GM23338 (cell line): ENCODE measurements around the gene ST8SIA3. TPM values are rescaled to one million over a fixed set of nuclear protein-coding genes. Genes with fewer than 3 reads are reported as not detected.

ENCODE experiments used
- ATAC-seq: fragments of 200-7000 bp; cut with Tn5 transposase; 3 replicates; pipeline ENCODE4 v1.9.1; 2020
- DNase-seq: peaks from one replicate; pipeline ENCODE4 v3.0.0-alpha.2; 2015; ENCODE audit warnings: low spot score
- H2AFZ ChIP-seq: fragments of 200-600 bp; sonication (generic); 2 replicates; pipeline ENCODE4 v1.8.0; 2016; ENCODE audit warnings: antibody characterized with exemption, mild to moderate bottlenecking, moderate library complexity
- H3F3A ChIP-seq: fragments of 200-600 bp; sonication (generic); replicated peaks from 2 replicates; pipeline ENCODE4 v1.8.0; 2017; ENCODE audit warnings: antibody characterized with exemption, mixed run types, low read depth
- H3K27ac ChIP-seq: fragments of 200-600 bp; sonication (generic); 2 replicates; pipeline ENCODE4 v1.6.1; 2016; ENCODE audit warnings: low read depth
- H3K27me3 ChIP-seq: fragments of 200-600 bp; sonication (generic); 2 replicates; pipeline ENCODE4 v1.8.0; 2016; ENCODE audit warnings: mild to moderate bottlenecking, mixed run types, moderate library complexity; ENCODE audit not compliant: insufficient read depth
- H3K36me3 ChIP-seq: fragments of 200-600 bp; sonication (generic); 2 replicates; pipeline ENCODE4 v1.8.0; 2016; ENCODE audit warnings: mild to moderate bottlenecking; ENCODE audit not compliant: insufficient read depth
- H3K4me1 ChIP-seq: fragments of 200-600 bp; sonication (generic); 2 replicates; pipeline ENCODE4 v1.8.0; 2016; ENCODE audit warnings: mild to moderate bottlenecking, moderate library complexity; ENCODE audit not compliant: insufficient read depth
- H3K4me2 ChIP-seq: fragments of 200-600 bp; sonication (generic); 2 replicates; pipeline ENCODE4 v1.7.1; 2017; ENCODE audit warnings: mixed run types
- H3K4me3 ChIP-seq: fragments of 200-600 bp; sonication (generic); 2 replicates; pipeline ENCODE4 v1.6.1; 2016; ENCODE audit warnings: mixed run types
- H3K79me2 ChIP-seq: fragments of 200-600 bp; sonication (generic); replicated peaks from 2 replicates; pipeline ENCODE4 v1.8.0; 2017; ENCODE audit warnings: mild to moderate bottlenecking; ENCODE audit not compliant: insufficient read depth
- H3K9me2 ChIP-seq: fragments of 200-600 bp; sonication (generic); 2 replicates; pipeline ENCODE4 v1.8.0; 2017; ENCODE audit not compliant: insufficient read depth
- H4K20me1 ChIP-seq: fragments of 200-600 bp; sonication (generic); replicated peaks from 2 replicates; pipeline ENCODE4 v1.8.0; 2017; ENCODE audit warnings: mild to moderate bottlenecking; ENCODE audit not compliant: insufficient read depth
- H3K27ac Mint-ChIP-seq: 2 replicates; pipeline ENCODE4 v1.8.0; 2020; ENCODE audit warnings: inconsistent platforms, mild to moderate bottlenecking, moderate library complexity, mixed read lengths
- H3K27me3 Mint-ChIP-seq: 3 replicates; pipeline ENCODE4 v1.8.0; 2022; ENCODE audit warnings: low read depth, mild to moderate bottlenecking, moderate library complexity, mixed read lengths, inconsistent platforms; ENCODE audit not compliant: insufficient read depth, poor library complexity
- H3K36me3 Mint-ChIP-seq: 3 replicates; pipeline ENCODE4 v1.8.0; 2021; ENCODE audit warnings: low read depth, mild to moderate bottlenecking, inconsistent platforms, moderate library complexity, mixed read lengths
- H3K4me1 Mint-ChIP-seq: 3 replicates; pipeline ENCODE4 v1.8.0; 2020; ENCODE audit warnings: mild to moderate bottlenecking, inconsistent platforms, mixed read lengths
- H3K4me3 Mint-ChIP-seq: 3 replicates; pipeline ENCODE4 v1.8.0; 2021; ENCODE audit warnings: moderate library complexity, mild to moderate bottlenecking, inconsistent platforms, mixed read lengths
- H3K9me3 Mint-ChIP-seq: 3 replicates; pipeline ENCODE4 v1.8.0; 2020; ENCODE audit warnings: moderate library complexity, mild to moderate bottlenecking, inconsistent platforms, mixed read lengths
- CREB1 ChIP-seq: fragments of 250-450 bp; sonication (Bioruptor Pico); IDR thresholded peaks from 2 replicates; pipeline ENCODE4 v1.5.0; 2020; ENCODE audit warnings: low read depth, mild to moderate bottlenecking, moderate library complexity
- CTCF ChIP-seq, 2 experiments: fragments of 200-600 bp in 1 of 2; sonication (generic) in 1 of 2; conservative IDR thresholded peaks; 2 replicates each; pipeline versions ENCODE4 v1.5.1 to v1.6.1; 2016 to 2017; ENCODE audit warnings: antibody characterized with exemption in 2 of 2, low read depth in 2 of 2, mild to moderate bottlenecking in 2 of 2, moderate library complexity in 1 of 2
- EZH2 ChIP-seq: fragments of 200-600 bp; sonication (generic); IDR thresholded peaks from one replicate; pipeline ENCODE4 v1.8.0; 2017; ENCODE audit warnings: antibody characterized with exemption, mild to moderate bottlenecking, low read depth; ENCODE audit not compliant: unreplicated experiment
- JUNB ChIP-seq: IDR thresholded peaks from one replicate; pipeline ENCODE4 v1.6.1; 2016; ENCODE audit warnings: antibody characterized with exemption; ENCODE audit not compliant: unreplicated experiment
- REST ChIP-seq: IDR thresholded peaks from one replicate; pipeline ENCODE4 v1.6.1; 2018; ENCODE audit warnings: antibody characterized with exemption; ENCODE audit not compliant: unreplicated experiment
- STAT1 ChIP-seq: IDR thresholded peaks from one replicate; pipeline ENCODE4 v1.6.1; 2016; ENCODE audit warnings: antibody characterized with exemption; ENCODE audit not compliant: unreplicated experiment
- ZNF331 ChIP-seq: fragments of 250-450 bp; sonication (Bioruptor Pico); IDR thresholded peaks from 2 replicates; pipeline ENCODE4 v1.5.0; 2020; ENCODE audit warnings: low read depth, mild to moderate bottlenecking, moderate library complexity
- ZNF462 ChIP-seq: fragments of 250-450 bp; sonication (Bioruptor Pico); IDR thresholded peaks from 2 replicates; pipeline ENCODE4 v1.5.0; 2020; ENCODE audit warnings: mild to moderate bottlenecking, moderate library complexity
- polyA plus RNA-seq: library from polyadenylated mRNA; unstranded; fragments of >200 nt; fragmentation: Nextera tagmentation; extraction: Ambion mirVana; gene quantifications from 2 replicates; pipeline ENCODE4 v1.2.1, GENCODE V29; 2016
- total RNA-seq: library from RNA; depleted of rRNA; stranded (reverse); fragments of >200 nt; shearing (Covaris generic); gene quantifications from 2 replicates; pipeline ENCODE4 v1.2.3, GENCODE V29; 2014

The ST8SIA3 gene
- total and polyA plus RNA-seq, 2 experiments from 2014 or later = 1.3 to 2.2 TPM

- no peaks in the 10 kb centered on the region for H3K36me3 ChIP-seq
- H3K27ac ChIP-seq = no peak overlapping the region
- peak overlapping the region; percentile 52; the same call in 1 of the 2 replicates for H2AFZ ChIP-seq
- DNase-seq = no peak
- no peak overlapping the region for H3K4me2 ChIP-seq
- no peak for ATAC-seq
- Mint-ChIP-seq H3K4me3 (no peak overlapping the region), H3K9me3 (no peaks in the 10 kb centered on the region), H3K27me3 (peaks cover 1% of the 10 kb centered on the region), H3K36me3 (no peaks in the 10 kb centered on the region), H3K4me1 (no peaks in the 10 kb centered on the region), H3K27ac (no peak overlapping the region)
- H3F3A ChIP-seq = no peaks in the 10 kb centered on the region
- H4K20me1 ChIP-seq = no peaks in the 10 kb centered on the region
- no peaks in the 10 kb centered on the region for H3K79me2 ChIP-seq
- H3K4me3 ChIP-seq = no peak overlapping the region
- no peaks in the 10 kb centered on the region for H3K27me3 ChIP-seq
- TF ChIP-seq EZH2 (no peak), JUNB (no peak), REST (no peak), ZNF331 (no peak), STAT1 (no peak), ZNF462 (CRISPR knock-in tag) (no peak), CTCF (conservative IDR thresholded peaks at IDR 0.05; ENCODE audit: low read depth in 2 of 2) (no peak), CREB1 (CRISPR knock-in tag) (no peak)
- no peaks in the 10 kb centered on the region for H3K4me1 ChIP-seq
- peaks cover 6% of the 10 kb centered on the region; the same call in 1 of the 2 replicates for H3K9me2 ChIP-seq
Measured at GRCh38 chr18:57325491-57326166, 26.7 kb upstream of the ST8SIA3 start.
